Measurements from ENCODE around the gene POU2AF1.

- TF ChIP-seq, protein P1, sequence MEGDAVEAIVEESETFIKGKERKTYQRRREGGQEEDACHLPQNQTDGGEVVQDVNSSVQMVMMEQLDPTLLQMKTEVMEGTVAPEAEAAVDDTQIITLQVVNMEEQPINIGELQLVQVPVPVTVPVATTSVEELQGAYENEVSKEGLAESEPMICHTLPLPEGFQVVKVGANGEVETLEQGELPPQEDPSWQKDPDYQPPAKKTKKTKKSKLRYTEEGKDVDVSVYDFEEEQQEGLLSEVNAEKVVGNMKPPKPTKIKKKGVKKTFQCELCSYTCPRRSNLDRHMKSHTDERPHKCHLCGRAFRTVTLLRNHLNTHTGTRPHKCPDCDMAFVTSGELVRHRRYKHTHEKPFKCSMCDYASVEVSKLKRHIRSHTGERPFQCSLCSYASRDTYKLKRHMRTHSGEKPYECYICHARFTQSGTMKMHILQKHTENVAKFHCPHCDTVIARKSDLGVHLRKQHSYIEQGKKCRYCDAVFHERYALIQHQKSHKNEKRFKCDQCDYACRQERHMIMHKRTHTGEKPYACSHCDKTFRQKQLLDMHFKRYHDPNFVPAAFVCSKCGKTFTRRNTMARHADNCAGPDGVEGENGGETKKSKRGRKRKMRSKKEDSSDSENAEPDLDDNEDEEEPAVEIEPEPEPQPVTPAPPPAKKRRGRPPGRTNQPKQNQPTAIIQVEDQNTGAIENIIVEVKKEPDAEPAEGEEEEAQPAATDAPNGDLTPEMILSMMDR (IDR thresholded peaks at IDR 0.05) = no peak
- TF ChIP-seq RAD21 (conservative IDR thresholded peaks at IDR 0.05 in 1 of 2, IDR thresholded peaks at IDR 0.05 in 1 of 2) (no peak), RFX5 (IDR thresholded peaks at IDR 0.05) (no peak), POLR2A (IDR thresholded peaks at IDR 0.05; ENCODE audit: low read length) (no peak), CEBPB (IDR thresholded peaks at IDR 0.05) (no peak), RNF2 (IDR thresholded peaks at IDR 0.05; ENCODE audit: borderline replicate concordance, low read depth) (no peak), TP53 (CRISPR knock-in tag; IDR thresholded peaks at IDR 0.05) (no peak), REST (IDR thresholded peaks at IDR 0.05) (no peak), EP300 (IDR thresholded peaks at IDR 0.05) (no peak), JUNB (IDR thresholded peaks at IDR 0.05) (no peak), JUN (IDR thresholded peaks at IDR 0.05) (no peak)
- TF ChIP-seq, protein P2, sequence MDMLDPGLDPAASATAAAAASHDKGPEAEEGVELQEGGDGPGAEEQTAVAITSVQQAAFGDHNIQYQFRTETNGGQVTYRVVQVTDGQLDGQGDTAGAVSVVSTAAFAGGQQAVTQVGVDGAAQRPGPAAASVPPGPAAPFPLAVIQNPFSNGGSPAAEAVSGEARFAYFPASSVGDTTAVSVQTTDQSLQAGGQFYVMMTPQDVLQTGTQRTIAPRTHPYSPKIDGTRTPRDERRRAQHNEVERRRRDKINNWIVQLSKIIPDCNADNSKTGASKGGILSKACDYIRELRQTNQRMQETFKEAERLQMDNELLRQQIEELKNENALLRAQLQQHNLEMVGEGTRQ (IDR thresholded peaks at IDR 0.05) = no peak
Observed at GRCh38 chr11:111379602-111380136, 594 bp upstream of the POU2AF1 start.
